HG02610 (cell line): ENCODE measurements around the gene DTX1.
"Not testable (repeated sequence)": the region's sequence is repeated elsewhere in the genome, so short reads cannot be mapped to it uniquely, and the experiment has no call there.

Experiments
- ATAC-seq: cut with Tn5 transposase; IDR thresholded peaks from one replicate; pipeline ENCODE4 v1.9.1; 2021; ENCODE audit warnings: mild to moderate bottlenecking, moderate library complexity; ENCODE audit not compliant: unreplicated experiment

The DTX1 gene

GRCh38 chr12:113134521-113134951, 78.0 kb downstream of the DTX1 start:
- ATAC-seq, result no peak

GRCh38 chr12:113135178-113136127, 78.9 kb downstream of the DTX1 start, which contains the start of gene RASAL1:
TSS of gene RASAL1 (minus strand) at chr12:113135761. CDS start at chr12:113135462, 299 bp downstream.
- ATAC-seq, result no peak

GRCh38 chr12:113136128-113136989, 79.8 kb downstream of the DTX1 start:
- no peak for ATAC-seq

- no peak for ATAC-seq
Observed at GRCh38 chr12:113136990-113137511, 80.5 kb downstream of the DTX1 start.

GRCh38 chr12:113137861-113138783, 81.6 kb downstream of the DTX1 start:
- no peak for ATAC-seq

GRCh38 chr12:113138826-113139225, 82.3 kb downstream of the DTX1 start:
- ATAC-seq, result no peak

- ATAC-seq, result no peak
Observed at GRCh38 chr12:113140706-113141105, 84.2 kb downstream of the DTX1 start.

GRCh38 chr12:113141716-113142115, 85.2 kb downstream of the DTX1 start:
- not testable (repeated sequence) for ATAC-seq

- ATAC-seq, result peak; percentile 43
Observed at GRCh38 chr12:113142173-113142885, 85.8 kb downstream of the DTX1 start.

GRCh38 chr12:113142886-113143332, 86.4 kb downstream of the DTX1 start:
- no peak for ATAC-seq

- ATAC-seq, result no peak
Observed at GRCh38 chr12:113143959-113144358, 87.4 kb downstream of the DTX1 start.

GRCh38 chr12:113144806-113145205, 88.3 kb downstream of the DTX1 start:
- ATAC-seq, result no peak

- no peak for ATAC-seq
Observed at GRCh38 chr12:113145720-113146551, 89.4 kb downstream of the DTX1 start.

GRCh38 chr12:113146999-113147398, 90.5 kb downstream of the DTX1 start:
- no peak for ATAC-seq
